ENCODE results near the gene EXOC7.

Gene EXOC7

GRCh38 chr17:76119409-76120371, 16.1 kb upstream of the EXOC7 start:
- no peak for DNase-seq

GRCh38 chr17:76115138-76115754, 11.7 kb upstream of the EXOC7 start:
- DNase-seq, result no peak

- DNase-seq, result no peak
Measured at GRCh38 chr17:76111956-76112355, 8.4 kb upstream of the EXOC7 start.

- no peak for DNase-seq
Measured at GRCh38 chr17:76107509-76107908, 3.9 kb upstream of the EXOC7 start.

- DNase-seq, result peak; percentile 29
Measured at GRCh38 chr17:76106703-76107102, 3.1 kb upstream of the EXOC7 start.

- no peak for DNase-seq
Measured at GRCh38 chr17:76104896-76105231, 1.3 kb upstream of the EXOC7 start.

- no peak for DNase-seq
Measured at GRCh38 chr17:76104140-76104895, 731 bp upstream of the EXOC7 start.

GRCh38 chr17:76102944-76103273, 678 bp downstream of the EXOC7 start:
- no peak for DNase-seq

GRCh38 chr17:76097716-76098295, 5.8 kb downstream of the EXOC7 start:
- no peak for DNase-seq

GRCh38 chr17:76095943-76096342, 7.6 kb downstream of the EXOC7 start:
- DNase-seq, result no peak

- no peak for DNase-seq
Measured at GRCh38 chr17:76094046-76094445, 9.5 kb downstream of the EXOC7 start.

- no peak for DNase-seq
Measured at GRCh38 chr17:76092526-76093413, 10.8 kb downstream of the EXOC7 start.

GRCh38 chr17:76091526-76092286, 11.9 kb downstream of the EXOC7 start:
- DNase-seq, result no peak

- DNase-seq, result no peak
Measured at GRCh38 chr17:76090517-76091129, 13.0 kb downstream of the EXOC7 start.

- DNase-seq, result no peak
Measured at GRCh38 chr17:76089680-76090516, 13.7 kb downstream of the EXOC7 start.

GRCh38 chr17:76088868-76089576, 14.6 kb downstream of the EXOC7 start:
- DNase-seq, result no peak

- DNase-seq, result no peak
Measured at GRCh38 chr17:76088041-76088867, 15.3 kb downstream of the EXOC7 start.

- DNase-seq, result no peak
Measured at GRCh38 chr17:76087531-76087930, 16.1 kb downstream of the EXOC7 start.

GRCh38 chr17:76086384-76086783, 17.2 kb downstream of the EXOC7 start:
- DNase-seq, result no peak
